Activated T-helper 17 cell treated with anti-CD3 and anti-CD28 coated beads, Interleukin-2, amount 50 U/mL, for 72 hours (primary cell): ENCODE results near the gene PDE1A. TPM values are rescaled to one million over a fixed set of nuclear protein-coding genes. Genes with fewer than 3 reads are reported as not detected.
"Not testable (repeated sequence)": the region's sequence is repeated elsewhere in the genome, so short reads cannot be mapped to it uniquely, and the experiment has no call there.

Experiments used
- ATAC-seq: fragments of 150-1000 bp; cut with Tn5 transposase; replicated peaks from 2 replicates; pipeline ENCODE4 v1.10.0; 2021; ENCODE audit warnings: mild to moderate bottlenecking, moderate library complexity
- H3K27ac Mint-ChIP-seq: one replicate; pipeline ENCODE4 v1.8.0; 2022; ENCODE audit warnings: mixed read lengths
- H3K27me3 Mint-ChIP-seq: one replicate; pipeline ENCODE4 v1.8.0; 2022; ENCODE audit warnings: mixed read lengths
- H3K36me3 Mint-ChIP-seq: one replicate; pipeline ENCODE4 v1.8.0; 2022; ENCODE audit warnings: low read depth, mild to moderate bottlenecking, mixed read lengths
- H3K4me1 Mint-ChIP-seq: one replicate; pipeline ENCODE4 v1.8.0; 2022; ENCODE audit warnings: mixed read lengths
- H3K4me3 Mint-ChIP-seq: one replicate; pipeline ENCODE4 v1.8.0; 2022; ENCODE audit warnings: mild to moderate bottlenecking, mixed read lengths
- H3K9me3 Mint-ChIP-seq: one replicate; pipeline ENCODE4 v1.8.0; 2022; ENCODE audit warnings: mixed read lengths
- total RNA-seq, 2 donors: library from RNA; stranded (reverse); gene quantifications; one replicate each; pipeline ENCODE4 v1.2.3, GENCODE V29; 2022

Gene PDE1A
- total RNA-seq, 2 donors from 2014 or later, result not detected

DNA sequence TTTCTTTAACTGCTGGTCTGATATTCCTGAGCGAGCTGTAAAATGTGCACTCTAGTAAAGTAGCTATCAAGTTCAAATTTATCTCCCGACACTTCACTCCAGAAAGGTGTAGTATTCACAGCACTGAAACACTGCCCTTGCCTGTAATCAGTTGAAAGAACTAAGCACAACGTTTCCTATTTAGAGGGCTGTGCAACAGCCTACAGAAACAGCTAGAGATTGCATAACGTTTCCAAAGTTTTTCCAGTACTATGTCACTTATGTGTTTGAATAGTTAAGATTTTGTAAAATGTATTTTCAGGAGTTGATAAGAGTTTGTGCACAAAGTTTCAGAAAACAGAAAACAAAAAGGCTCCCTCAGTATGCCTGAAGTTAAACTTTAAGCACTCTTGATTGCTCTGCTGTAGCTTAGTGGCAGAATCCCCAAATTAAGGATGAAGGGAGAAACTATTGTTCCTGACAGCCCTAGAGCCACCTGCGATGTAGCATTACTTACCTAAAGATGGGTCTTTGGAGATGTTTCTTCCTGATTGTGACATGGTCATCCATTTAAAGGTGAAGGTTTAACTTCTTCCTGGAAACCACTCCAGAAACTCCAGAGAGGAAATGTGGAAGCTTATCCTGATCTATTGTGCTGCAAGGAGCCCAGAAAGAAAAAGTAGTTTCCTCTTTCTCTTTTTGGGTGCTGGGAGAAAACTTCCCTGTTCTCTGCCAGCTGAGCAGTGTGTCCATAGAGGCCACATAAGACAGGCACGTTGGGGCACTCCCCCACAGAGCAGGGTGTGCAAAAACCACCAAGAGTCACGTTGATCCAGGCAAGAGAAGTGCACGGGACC, 536 bp downstream of the PDE1A start:
- Mint-ChIP-seq H3K9me3 (no peaks in the 10 kb centered on the region), H3K27me3 (no peaks in the 10 kb centered on the region), H3K36me3 (no peaks in the 10 kb centered on the region), H3K4me1 (no peaks in the 10 kb centered on the region), H3K4me3 (no peak overlapping the region), H3K27ac (no peak overlapping the region)
- no peak for ATAC-seq

GRCh38 chr2:182422864-182423263, 4.0 kb downstream of the PDE1A start:
- H3K27me3 Mint-ChIP-seq, result no peaks in the 10 kb centered on the region
- no peak overlapping the region for H3K27ac Mint-ChIP-seq
- H3K9me3 Mint-ChIP-seq, result no peaks in the 10 kb centered on the region
- no peaks in the 10 kb centered on the region for H3K36me3 Mint-ChIP-seq
- no peak overlapping the region for H3K4me3 Mint-ChIP-seq
- H3K4me1 Mint-ChIP-seq, result no peaks in the 10 kb centered on the region
- no peak for ATAC-seq

GRCh38 chr2:182420669-182421068, 6.2 kb downstream of the PDE1A start:
- Mint-ChIP-seq H3K4me1 (no peaks in the 10 kb centered on the region), H3K27ac (no peak overlapping the region), H3K9me3 (no peaks in the 10 kb centered on the region), H3K36me3 (no peaks in the 10 kb centered on the region), H3K4me3 (no peak overlapping the region), H3K27me3 (no peaks in the 10 kb centered on the region)
- ATAC-seq, result no peak

- Mint-ChIP-seq H3K4me1 (no peaks in the 10 kb centered on the region), H3K27me3 (no peaks in the 10 kb centered on the region), H3K4me3 (no peak overlapping the region), H3K9me3 (no peaks in the 10 kb centered on the region), H3K27ac (no peak overlapping the region), H3K36me3 (no peaks in the 10 kb centered on the region)
- no peak for ATAC-seq
Measured at GRCh38 chr2:182416861-182417260, 10.0 kb downstream of the PDE1A start.

- Mint-ChIP-seq H3K36me3 (no peaks in the 10 kb centered on the region), H3K4me1 (no peaks in the 10 kb centered on the region), H3K9me3 (no peaks in the 10 kb centered on the region), H3K27ac (no peak overlapping the region), H3K27me3 (no peaks in the 10 kb centered on the region), H3K4me3 (no peak overlapping the region)
- no peak for ATAC-seq
Measured at GRCh38 chr2:182416191-182416590, 10.6 kb downstream of the PDE1A start.

DNA sequence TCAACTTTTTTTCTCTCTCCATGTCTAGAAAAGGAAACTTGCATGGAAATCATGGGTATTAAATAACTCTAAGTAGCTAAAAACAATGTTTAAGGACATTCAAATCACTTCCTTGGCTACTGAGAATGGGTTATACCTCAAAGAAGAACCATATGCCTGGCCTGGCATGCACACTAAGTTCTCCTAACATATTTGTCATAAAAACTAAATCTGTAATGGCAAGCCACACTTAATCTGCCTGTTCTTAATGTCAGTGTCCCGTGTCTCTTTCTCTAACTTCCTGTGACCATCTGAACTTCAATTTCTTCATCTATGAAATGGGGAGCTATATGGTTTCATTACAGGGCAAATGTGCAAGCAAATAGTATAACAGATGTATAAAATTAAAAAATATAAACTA, 11.1 kb downstream of the PDE1A start:
- ATAC-seq, result no peak
- Mint-ChIP-seq H3K27me3 (no peaks in the 10 kb centered on the region), H3K36me3 (no peaks in the 10 kb centered on the region), H3K4me1 (no peaks in the 10 kb centered on the region), H3K9me3 (no peaks in the 10 kb centered on the region), H3K4me3 (no peak overlapping the region), H3K27ac (no peak overlapping the region)

GRCh38 chr2:182412858-182413257, 14.0 kb downstream of the PDE1A start:
- no peaks in the 10 kb centered on the region for H3K36me3 Mint-ChIP-seq
- H3K27ac Mint-ChIP-seq, result no peak overlapping the region
- H3K4me3 Mint-ChIP-seq, result no peak overlapping the region
- no peaks in the 10 kb centered on the region for H3K27me3 Mint-ChIP-seq
- no peaks in the 10 kb centered on the region for H3K9me3 Mint-ChIP-seq
- no peaks in the 10 kb centered on the region for H3K4me1 Mint-ChIP-seq
- ATAC-seq, result no peak

- H3K36me3 Mint-ChIP-seq, result no peaks in the 10 kb centered on the region
- no peaks in the 10 kb centered on the region for H3K4me1 Mint-ChIP-seq
- no peaks in the 10 kb centered on the region for H3K27me3 Mint-ChIP-seq
- H3K4me3 Mint-ChIP-seq, result no peak overlapping the region
- no peak overlapping the region for H3K27ac Mint-ChIP-seq
- no peak for ATAC-seq
- H3K9me3 Mint-ChIP-seq, result no peaks in the 10 kb centered on the region
Measured at GRCh38 chr2:182410120-182410519, 16.7 kb downstream of the PDE1A start.

DNA sequence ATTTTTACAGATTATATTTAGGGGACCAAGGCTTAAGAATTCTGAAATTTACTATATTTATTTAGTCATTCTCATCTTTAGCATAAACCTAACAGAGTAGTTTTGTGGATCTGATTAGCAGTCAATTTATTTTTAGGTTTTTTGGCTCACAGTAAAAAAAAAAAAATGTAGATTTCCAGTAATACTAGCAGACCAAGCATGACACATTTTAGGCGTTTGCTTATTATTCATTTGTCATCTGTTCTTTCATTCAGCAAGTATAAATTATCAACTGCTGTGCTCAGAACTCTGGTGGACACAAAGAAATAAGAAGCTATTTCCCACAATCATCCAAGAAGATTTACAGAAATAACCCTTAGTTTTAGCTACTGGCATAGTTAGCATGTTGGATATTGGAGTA, 20.6 kb downstream of the PDE1A start:
- no peaks in the 10 kb centered on the region for H3K27me3 Mint-ChIP-seq
- no peak overlapping the region for H3K4me3 Mint-ChIP-seq
- no peaks in the 10 kb centered on the region for H3K9me3 Mint-ChIP-seq
- no peaks in the 10 kb centered on the region for H3K4me1 Mint-ChIP-seq
- ATAC-seq, result no peak
- no peaks in the 10 kb centered on the region for H3K36me3 Mint-ChIP-seq
- H3K27ac Mint-ChIP-seq, result no peak overlapping the region

DNA sequence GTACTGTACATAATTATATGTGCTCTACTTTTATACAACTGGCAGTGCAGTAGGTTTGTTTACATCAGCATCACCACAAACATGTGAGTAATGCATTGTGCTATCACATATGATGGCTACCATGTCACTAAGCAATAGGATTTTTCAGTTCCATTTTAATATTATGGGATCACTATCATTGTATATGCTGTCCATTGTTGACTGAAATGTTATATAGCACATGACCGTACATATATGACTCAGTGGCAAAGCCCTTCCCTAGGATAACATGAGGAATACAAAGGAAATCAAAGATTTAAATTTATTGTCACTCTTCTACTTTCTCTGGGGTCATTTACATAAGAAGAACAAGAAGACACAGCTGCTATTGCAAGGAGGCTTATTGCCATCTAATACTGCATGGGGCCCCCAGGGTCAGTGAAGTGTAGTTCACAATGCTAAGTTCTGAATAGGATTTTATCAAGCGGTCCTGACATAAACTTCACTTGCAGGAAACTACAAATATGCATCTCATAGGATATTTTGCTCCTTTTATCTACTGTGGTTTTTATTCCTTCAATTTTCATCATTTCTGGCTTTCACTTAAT, 21.8 kb downstream of the PDE1A start:
- Mint-ChIP-seq H3K4me3 (no peak overlapping the region), H3K36me3 (no peaks in the 10 kb centered on the region), H3K27me3 (no peaks in the 10 kb centered on the region), H3K4me1 (no peaks in the 10 kb centered on the region), H3K9me3 (no peaks in the 10 kb centered on the region), H3K27ac (no peak overlapping the region)
- ATAC-seq, result no peak

- H3K27me3 Mint-ChIP-seq, result no peaks in the 10 kb centered on the region
- H3K4me3 Mint-ChIP-seq, result no peak overlapping the region
- H3K9me3 Mint-ChIP-seq, result no peaks in the 10 kb centered on the region
- H3K36me3 Mint-ChIP-seq, result no peaks in the 10 kb centered on the region
- no peaks in the 10 kb centered on the region for H3K4me1 Mint-ChIP-seq
- no peak overlapping the region for H3K27ac Mint-ChIP-seq
- ATAC-seq, result no peak
Measured at GRCh38 chr2:182404092-182404491, 22.7 kb downstream of the PDE1A start.

- no peak for ATAC-seq
- H3K36me3 Mint-ChIP-seq, result no peaks in the 10 kb centered on the region
- H3K4me1 Mint-ChIP-seq, result no peaks in the 10 kb centered on the region
- H3K9me3 Mint-ChIP-seq, result peaks cover 8% of the 10 kb centered on the region
- no peaks in the 10 kb centered on the region for H3K27me3 Mint-ChIP-seq
- H3K27ac Mint-ChIP-seq, result no peak overlapping the region
- no peak overlapping the region for H3K4me3 Mint-ChIP-seq
Measured at GRCh38 chr2:182393270-182393760, 33.5 kb downstream of the PDE1A start.

- H3K4me1 Mint-ChIP-seq, result no peaks in the 10 kb centered on the region
- H3K36me3 Mint-ChIP-seq, result no peaks in the 10 kb centered on the region
- peaks cover 8% of the 10 kb centered on the region for H3K9me3 Mint-ChIP-seq
- H3K27ac Mint-ChIP-seq, result no peak overlapping the region
- ATAC-seq, result no peak
- no peaks in the 10 kb centered on the region for H3K27me3 Mint-ChIP-seq
- no peak overlapping the region for H3K4me3 Mint-ChIP-seq
Measured at GRCh38 chr2:182391443-182391842, 35.4 kb downstream of the PDE1A start.

DNA sequence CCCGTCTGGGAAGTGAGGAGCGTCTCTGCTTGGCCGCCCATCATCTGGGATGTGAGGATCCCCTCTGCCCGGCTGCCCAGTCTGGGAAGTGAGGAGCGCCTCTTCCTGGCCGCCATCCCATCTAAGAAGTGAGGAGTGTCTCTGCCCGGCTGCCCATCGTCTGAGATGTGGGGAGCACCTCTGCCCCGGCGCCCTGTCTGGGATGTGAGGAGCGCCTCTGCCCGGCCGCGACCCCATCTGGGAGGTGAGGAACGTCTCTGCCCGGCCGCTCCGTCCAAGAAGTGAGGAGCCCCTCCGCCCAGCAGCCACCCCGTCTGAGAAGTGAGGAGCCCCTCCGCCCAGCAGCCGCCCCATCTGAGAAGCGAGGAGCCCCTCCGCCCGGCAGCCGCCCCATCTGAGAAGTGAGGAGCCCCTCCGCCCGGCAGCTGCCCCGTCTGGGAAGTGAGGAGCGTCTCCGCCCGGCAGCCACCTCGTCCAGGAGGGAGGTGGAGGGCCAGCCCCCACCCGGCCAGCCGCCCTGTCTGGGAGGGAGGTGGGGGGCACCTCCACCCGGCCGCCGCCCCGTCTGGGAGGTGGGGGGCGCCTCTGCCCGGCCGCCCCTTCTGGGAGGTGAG, 40.5 kb downstream of the PDE1A start:
- not testable (repeated sequence) for H3K9me3 Mint-ChIP-seq, ATAC-seq, H3K36me3 Mint-ChIP-seq, H3K27me3 Mint-ChIP-seq, H3K27ac Mint-ChIP-seq, H3K4me3 Mint-ChIP-seq, H3K4me1 Mint-ChIP-seq

DNA sequence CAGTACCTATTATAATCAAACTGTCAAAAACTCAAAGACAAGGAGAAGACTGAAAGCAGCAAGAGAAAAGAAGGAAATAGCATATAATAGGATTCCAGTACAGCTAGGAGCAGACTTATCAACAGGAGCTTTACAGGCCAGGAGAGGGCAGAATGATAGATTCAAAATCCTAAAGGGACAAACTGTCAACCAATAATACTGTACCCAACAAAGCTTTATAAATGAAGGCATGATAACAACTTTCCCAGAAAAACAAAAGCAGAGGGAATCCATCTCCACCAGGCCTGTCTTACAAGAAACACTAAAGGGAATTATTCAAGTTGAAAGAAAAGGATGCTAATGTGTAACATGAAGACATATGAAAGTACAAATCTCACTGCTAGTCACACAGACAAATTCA, 42.0 kb downstream of the PDE1A start:
- Mint-ChIP-seq H3K27ac (no peak overlapping the region), H3K4me3 (no peak overlapping the region), H3K9me3 (peaks cover 6% of the 10 kb centered on the region), H3K36me3 (no peaks in the 10 kb centered on the region), H3K27me3 (no peaks in the 10 kb centered on the region), H3K4me1 (no peaks in the 10 kb centered on the region)
- ATAC-seq, result no peak
